Astrocyte of the spinal cord (primary cell): ENCODE results near the gene C9orf78.
A peak's percentile ranks its signal among the peaks of the same experiment; 100 is the strongest.

Experiments used
- DNase-seq: peaks from one replicate; pipeline ENCODE4 v3.0.0; 2011; ENCODE audit warnings: low read depth, low spot score
- H3K4me3 ChIP-seq: 2 replicates; pipeline ENCODE4 v1.5.1; 2011; ENCODE audit warnings: low read depth, mild to moderate bottlenecking, low read length, moderate library complexity
- in situ Hi-C: cut with HindIII; loops from 2 replicates; pipeline ENCODE4 v1.10.0; 2017; ENCODE audit warnings: low sequenced_read_pairs
- TF ChIP-seq, protein P1 (sequence below): IDR thresholded peaks from 2 replicates; pipeline ENCODE4 v1.5.1; 2012; ENCODE audit warnings: low read depth, mild to moderate bottlenecking, low read length, inconsistent platforms

Gene C9orf78

DNA sequence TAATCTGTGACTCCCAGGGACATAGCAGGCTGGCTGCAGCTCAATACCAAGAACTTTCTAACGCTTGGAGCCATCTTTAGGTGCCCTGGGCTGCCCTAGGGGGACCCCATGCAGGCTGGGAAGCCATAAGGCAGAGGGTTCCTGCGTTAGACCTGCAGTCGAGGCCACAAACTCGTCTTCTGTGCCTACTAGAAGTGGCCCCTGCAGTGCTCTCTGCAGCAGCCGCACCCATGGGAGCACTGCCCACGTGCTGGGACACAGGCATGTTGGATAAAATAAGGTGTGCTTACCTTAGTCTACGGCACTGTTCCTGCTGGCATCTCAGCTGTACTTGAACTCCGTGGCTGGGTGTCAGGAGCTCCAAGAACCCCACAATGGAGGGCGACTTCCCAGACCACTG lies 22.7 kb downstream of the C9orf78 start:
- TF ChIP-seq, protein P1, sequence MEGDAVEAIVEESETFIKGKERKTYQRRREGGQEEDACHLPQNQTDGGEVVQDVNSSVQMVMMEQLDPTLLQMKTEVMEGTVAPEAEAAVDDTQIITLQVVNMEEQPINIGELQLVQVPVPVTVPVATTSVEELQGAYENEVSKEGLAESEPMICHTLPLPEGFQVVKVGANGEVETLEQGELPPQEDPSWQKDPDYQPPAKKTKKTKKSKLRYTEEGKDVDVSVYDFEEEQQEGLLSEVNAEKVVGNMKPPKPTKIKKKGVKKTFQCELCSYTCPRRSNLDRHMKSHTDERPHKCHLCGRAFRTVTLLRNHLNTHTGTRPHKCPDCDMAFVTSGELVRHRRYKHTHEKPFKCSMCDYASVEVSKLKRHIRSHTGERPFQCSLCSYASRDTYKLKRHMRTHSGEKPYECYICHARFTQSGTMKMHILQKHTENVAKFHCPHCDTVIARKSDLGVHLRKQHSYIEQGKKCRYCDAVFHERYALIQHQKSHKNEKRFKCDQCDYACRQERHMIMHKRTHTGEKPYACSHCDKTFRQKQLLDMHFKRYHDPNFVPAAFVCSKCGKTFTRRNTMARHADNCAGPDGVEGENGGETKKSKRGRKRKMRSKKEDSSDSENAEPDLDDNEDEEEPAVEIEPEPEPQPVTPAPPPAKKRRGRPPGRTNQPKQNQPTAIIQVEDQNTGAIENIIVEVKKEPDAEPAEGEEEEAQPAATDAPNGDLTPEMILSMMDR = no peak
- no peak overlapping the region for H3K4me3 ChIP-seq
- in situ Hi-C loops = no loop called here
- no peak for DNase-seq

DNA sequence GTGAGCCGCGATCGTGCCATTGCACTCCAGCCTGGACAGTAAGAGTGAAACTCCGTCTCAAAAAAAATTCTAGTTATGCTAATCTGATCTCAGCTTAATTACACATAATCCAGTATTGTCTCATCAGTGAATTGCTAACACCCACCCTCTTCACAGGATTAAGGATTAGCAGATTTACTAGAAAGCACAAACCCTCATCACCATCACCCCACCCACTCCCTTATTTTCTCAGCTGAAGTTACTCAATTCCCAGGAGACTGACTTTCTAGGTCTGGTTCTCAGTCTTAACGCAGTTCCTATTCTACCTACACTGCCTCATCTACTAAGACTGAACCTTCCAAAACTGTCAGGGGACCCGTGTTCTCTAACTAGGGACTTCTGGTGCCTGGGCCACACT lies 23.1 kb downstream of the C9orf78 start:
- H3K4me3 ChIP-seq = no peak overlapping the region
- no peak for DNase-seq
- in situ Hi-C loops = no loop called here
- TF ChIP-seq, protein P1 = no peak

DNA sequence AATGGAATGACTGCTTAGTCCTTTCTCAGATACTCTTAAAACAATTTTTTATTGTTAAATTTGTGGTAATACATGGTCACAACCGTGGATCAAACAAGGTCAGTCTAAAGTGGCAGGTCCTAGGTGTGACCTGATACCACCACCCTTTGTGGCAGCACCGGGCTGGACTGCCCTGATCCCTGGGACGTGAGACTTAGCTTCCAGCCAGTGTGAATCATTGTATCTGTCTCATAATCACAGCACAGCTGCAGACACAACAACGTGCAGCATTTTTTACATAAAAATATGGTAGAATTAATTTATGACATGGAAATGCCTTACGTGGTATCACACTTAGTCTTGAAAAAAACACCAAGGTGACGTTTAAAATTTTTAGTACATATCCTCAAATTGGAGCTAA lies 24.3 kb downstream of the C9orf78 start:
- H3K4me3 ChIP-seq = no peak overlapping the region
- TF ChIP-seq, protein P1 = no peak
- DNase-seq = no peak
- in situ Hi-C loops = no loop called here

DNA sequence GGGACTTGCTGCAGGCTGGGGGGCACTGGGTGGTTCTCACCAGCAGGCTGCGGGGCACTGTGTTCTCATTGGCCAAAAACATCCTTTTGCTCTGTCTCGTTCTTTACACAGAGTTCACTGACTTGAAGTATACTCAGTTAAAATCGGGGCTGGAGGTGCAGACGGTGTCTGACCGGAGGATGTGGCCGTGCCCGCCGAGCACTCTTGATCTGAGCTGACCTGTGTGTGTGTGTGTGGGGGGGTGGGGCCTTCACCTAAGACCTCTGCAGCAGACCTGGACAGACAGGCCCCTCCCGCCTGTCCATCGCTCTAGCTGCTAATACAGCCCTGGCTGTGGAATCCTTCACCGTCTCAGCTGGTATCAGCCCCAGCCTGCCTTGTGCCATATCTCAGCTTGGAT lies 25.0 kb downstream of the C9orf78 start:
- TF ChIP-seq, protein P1 = no peak
- no peak overlapping the region for H3K4me3 ChIP-seq
- no peak for DNase-seq
- in situ Hi-C loops = no loop called here

DNA sequence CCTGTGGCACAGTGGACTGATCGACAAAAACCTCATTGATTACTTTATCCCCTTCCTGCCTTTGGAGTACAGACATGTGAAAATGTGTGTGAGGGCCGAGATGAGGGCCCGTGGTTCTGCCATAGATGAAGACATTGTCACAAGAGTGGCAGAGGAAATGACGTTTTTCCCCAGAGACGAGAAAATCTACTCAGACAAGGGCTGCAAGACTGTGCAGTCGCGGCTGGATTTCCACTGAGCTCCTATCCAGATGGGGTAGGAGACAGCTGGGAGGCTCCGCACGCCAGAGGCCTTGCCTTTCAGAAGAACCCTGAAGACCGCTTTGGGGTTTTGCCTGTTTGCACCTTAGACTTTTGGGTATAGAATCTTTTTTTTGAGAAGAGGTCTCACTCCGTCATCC lies 25.7 kb downstream of the C9orf78 start:
- TF ChIP-seq, protein P1 = no peak
- H3K4me3 ChIP-seq = no peak overlapping the region
- in situ Hi-C loops = no loop called here
- DNase-seq = no peak

DNA sequence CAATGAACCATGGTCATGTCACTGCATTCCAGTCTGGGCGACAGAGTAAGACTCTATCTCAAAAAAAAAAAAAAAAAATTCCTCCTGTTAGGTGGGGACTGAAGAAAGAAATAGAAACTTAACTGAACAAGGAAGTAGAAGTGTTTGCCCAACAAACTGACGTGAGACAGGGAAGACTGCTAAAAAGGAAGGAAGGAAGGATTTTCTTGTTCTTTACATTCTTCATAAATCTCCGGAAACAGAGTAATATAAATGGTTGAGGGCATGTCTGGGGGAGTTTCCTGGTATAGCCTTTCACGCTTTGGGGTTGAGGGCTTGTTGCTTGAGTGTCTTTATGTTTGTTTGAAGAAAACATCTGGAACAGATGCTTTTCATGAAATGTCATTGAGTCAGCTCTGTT lies 29.0 kb downstream of the C9orf78 start:
- in situ Hi-C loops = no loop called here
- no peak for DNase-seq
- no peak overlapping the region for H3K4me3 ChIP-seq
- TF ChIP-seq, protein P1 = no peak

DNA sequence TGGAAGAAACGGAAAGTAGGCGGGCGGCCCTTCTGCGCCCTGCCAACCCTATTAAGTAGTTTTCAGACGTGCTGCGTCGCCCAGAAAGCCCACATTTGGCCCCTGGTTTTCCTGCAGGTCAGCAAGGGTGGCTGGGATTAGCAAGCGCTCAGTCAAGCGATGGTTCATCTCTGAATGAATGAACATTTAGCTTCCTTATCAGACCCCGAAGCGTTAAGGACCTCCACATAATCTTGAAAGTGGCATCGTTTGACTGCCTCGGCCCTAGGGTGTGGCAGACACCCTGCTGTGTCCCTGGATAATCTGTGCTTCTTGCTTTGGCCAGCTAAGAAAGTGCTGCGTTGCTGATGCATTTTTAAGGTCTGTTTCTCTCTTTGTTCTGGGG lies 31.4 kb downstream of the C9orf78 start:
- in situ Hi-C loops = no loop called here
- TF ChIP-seq, protein P1 = no peak
- DNase-seq = peak; percentile 15
- H3K4me3 ChIP-seq = peak overlapping the region; percentile 67
